Endothelial cell of umbilical vein (primary cell): Measurements from ENCODE around the gene TUBA1C. TPM values are rescaled to one million over a fixed set of nuclear protein-coding genes. Genes with fewer than 3 reads are reported as not detected.

Experiments
- BruUV-seq: library from RNA; stranded (reverse); fragments of 400-500 nt; replicated peaks from 2 replicates; lab custom pipeline; 2021; lab: Mats Ljungman, UMichigan
- CTCF ChIA-PET: fragments of 300-600, 350-600 bp; sonication (Branson Sonifier 250); formaldehyde crosslinking; loops from one replicate; lab custom pipeline; 2021; ENCODE audit warnings: antibody characterized with exemption, inconsistent platforms; lab: Charles Lee
- POLR2A ChIA-PET: fragments of 300-600, 350-600 bp; sonication (Branson Sonifier 250); formaldehyde crosslinking; loops from one replicate; lab custom pipeline; 2021; ENCODE audit warnings: antibody characterized with exemption, inconsistent platforms; lab: Charles Lee
- DNase-seq: peaks from one replicate; pipeline ENCODE4 v3.0.0-alpha.2; 2011; ENCODE audit warnings: low read depth, low spot score
- FAIRE-seq: peaks from 2 replicates; lab custom pipeline; 2011; peaks lifted over from hg19 to GRCh38; lab: Jason Lieb, UNC
- H2AFZ ChIP-seq: 2 replicates; pipeline ENCODE4 v1.6.0; 2012; ENCODE audit warnings: low read depth, low read length, control low read depth, inconsistent platforms
- H3K27ac ChIP-seq: 2 replicates; pipeline ENCODE4 v1.5.1; 2011; ENCODE audit warnings: low read depth, mild to moderate bottlenecking, control low read depth, low read length, moderate library complexity; ENCODE audit not compliant: insufficient read depth
- H3K27me3 ChIP-seq, 2 experiments: 2 replicates each; pipeline versions ENCODE4 v1.6.0 to v1.6.1; 2011; ENCODE audit warnings: low read length in 2 of 2, mixed read lengths in 1 of 2; ENCODE audit not compliant: control insufficient read depth in 2 of 2, insufficient read depth in 2 of 2
- H3K36me3 ChIP-seq, 2 experiments: 2 replicates in 1 of 2; 3 replicates in 1 of 2; pipeline ENCODE4 v1.5.1; 2011; ENCODE audit warnings: low read length in 2 of 2, mild to moderate bottlenecking in 1 of 2, moderate library complexity in 1 of 2; ENCODE audit not compliant: control insufficient read depth in 2 of 2, insufficient read depth in 2 of 2; ENCODE audit errors: extremely low read depth in 1 of 2
- H3K4me1 ChIP-seq: 3 replicates; pipeline ENCODE4 v1.5.1; 2011; ENCODE audit warnings: mild to moderate bottlenecking, low read length; ENCODE audit not compliant: control insufficient read depth, insufficient read depth; ENCODE audit errors: extremely low read depth
- H3K4me2 ChIP-seq: 2 replicates; pipeline ENCODE4 v1.6.1; 2011; ENCODE audit warnings: low read length, control low read depth, mixed read lengths; ENCODE audit not compliant: insufficient read depth
- H3K4me3 ChIP-seq, 3 experiments: fragments of 200-600 bp in 1 of 3; sonication (generic), shearing (Covaris generic) in 1 of 3; replicated peaks in 1 of 3; 2 replicates each; pipeline ENCODE4 v1.5.1; 2011 to 2016; ENCODE audit warnings: control low read depth in 3 of 3, low read length in 3 of 3, mild to moderate bottlenecking in 2 of 3, inconsistent platforms in 1 of 3, low read depth in 1 of 3, moderate library complexity in 1 of 3; ENCODE audit not compliant: insufficient read depth in 1 of 3
- H3K79me2 ChIP-seq: 2 replicates; pipeline ENCODE4 v1.6.0; 2012; ENCODE audit warnings: low read length, inconsistent platforms; ENCODE audit not compliant: control insufficient read depth, insufficient read depth
- H3K9ac ChIP-seq: replicated peaks from 2 replicates; pipeline ENCODE3; 2011; ENCODE audit warnings: low read length, control low read depth; ENCODE audit not compliant: insufficient read depth; ENCODE audit errors: extremely low read depth
- H3K9me1 ChIP-seq: replicated peaks from 3 replicates; pipeline ENCODE4 v1.6.0; 2011; ENCODE audit warnings: mild to moderate bottlenecking, low read length; ENCODE audit not compliant: control insufficient read depth, insufficient read depth; ENCODE audit errors: extremely low read depth
- H3K9me3 ChIP-seq: replicated peaks from 2 replicates; pipeline ENCODE4 v1.5.1; 2012; ENCODE audit warnings: low read length, inconsistent platforms; ENCODE audit not compliant: control insufficient read depth, insufficient read depth
- H4K20me1 ChIP-seq: replicated peaks from 2 replicates; pipeline ENCODE3; 2011; ENCODE audit warnings: mild to moderate bottlenecking, low read length; ENCODE audit not compliant: control insufficient read depth, insufficient read depth; ENCODE audit errors: extremely low read depth
- GATA2 ChIP-seq: IDR thresholded peaks from 2 replicates; pipeline ENCODE4 v1.7.0; 2011; ENCODE audit warnings: low read depth, mild to moderate bottlenecking, moderate library complexity, mixed read lengths, low read length; ENCODE audit not compliant: insufficient read length, insufficient read depth
- MYC ChIP-seq: IDR thresholded peaks from one replicate; pipeline ENCODE4 v1.6.1; 2011; ENCODE audit warnings: mild to moderate bottlenecking, low read depth, low read length
- POLR2A ChIP-seq: IDR thresholded peaks from 2 replicates; pipeline ENCODE4 v1.6.1; 2012; ENCODE audit warnings: low read depth, mild to moderate bottlenecking, control low read depth, low read length
- POLR2AphosphoS5 ChIP-seq: IDR thresholded peaks from 2 replicates; pipeline ENCODE4 v1.6.1; 2012; ENCODE audit warnings: low read depth, mild to moderate bottlenecking, control low read depth, low read length, moderate library complexity; ENCODE audit not compliant: insufficient read depth
- dilution Hi-C: fragments of 300-500 bp; cut with MboI; formaldehyde crosslinking; loops from one replicate; pipeline ENCODE4 v1.15.0; 2019; ENCODE audit warnings: low sequenced_read_pairs; ENCODE audit not compliant: extremely low pct_ligation_motif_present
- intact Hi-C: fragments of 100-400 bp; cut with micrococcal nuclease; formaldehyde crosslinking; loops from one replicate; pipeline ENCODE4 v1.10.0; 2022
- polyA plus RNA-seq, 4 experiments: library from polyadenylated mRNA; depleted of rRNA in 3 of 4; stranded (reverse) in 3 of 4; unstranded in 1 of 4; fragments of >200 nt; gene quantifications; 2 replicates each; pipeline versions ENCODE4 v1.2.1 to v1.2.3, GENCODE V29; 2011 to 2012; ENCODE audit warnings: missing spikeins in 1 of 4
- total RNA-seq: library from RNA; stranded (reverse); gene quantifications from 2 replicates; pipeline ENCODE4 v1.2.3, GENCODE V29; 2021
- TF ChIP-seq, protein P1 (sequence below), 2 donors: IDR thresholded peaks; 1 replicate in 1 of 2; 2 replicates in 1 of 2; pipeline ENCODE4 v1.5.1; 2011; ENCODE audit warnings: low read length in 2 of 2, mild to moderate bottlenecking in 2 of 2, moderate library complexity in 2 of 2, control low read depth in 1 of 2, inconsistent platforms in 1 of 2, low read depth in 1 of 2; ENCODE audit not compliant: insufficient read depth in 1 of 2; ENCODE audit errors: extremely low read depth in 1 of 2
- TF ChIP-seq, protein P2 (sequence below): IDR thresholded peaks from 2 replicates; pipeline ENCODE4 v1.6.1; 2011; ENCODE audit not compliant: insufficient read depth, insufficient read length

TUBA1C gene
- total and polyA plus RNA-seq, 2 donors (not counting 3 experiments of a cell fraction or from before 2014, with no cell fraction given): 515 to 2,063 TPM

GRCh38 chr12:49263400-49263763, 1.5 kb upstream of the TUBA1C start:
- Histone ChIP-seq H3K9ac (no peak overlapping the region), H3K4me2 (peak overlapping the region; percentile 89), H3K27ac (no peak overlapping the region), H3K4me3 (peak overlapping the region in 1 of 3 experiments; percentile 13), H3K27me3 (no peaks in the 10 kb centered on the region), H3K79me2 (peaks cover 51% of the 10 kb centered on the region), H3K9me1 (no peaks in the 10 kb centered on the region), H3K4me1 (peaks cover 39% of the 10 kb centered on the region), H3K36me3 (no peaks in the 10 kb centered on the region), H2AFZ (no peak overlapping the region), H4K20me1 (no peaks in the 10 kb centered on the region), H3K9me3 (no peaks in the 10 kb centered on the region)
- dilution Hi-C loops: no loop called here
- intact Hi-C loops: no loop called here
- TF ChIP-seq GATA2: no peak
- TF ChIP-seq, protein P1, sequence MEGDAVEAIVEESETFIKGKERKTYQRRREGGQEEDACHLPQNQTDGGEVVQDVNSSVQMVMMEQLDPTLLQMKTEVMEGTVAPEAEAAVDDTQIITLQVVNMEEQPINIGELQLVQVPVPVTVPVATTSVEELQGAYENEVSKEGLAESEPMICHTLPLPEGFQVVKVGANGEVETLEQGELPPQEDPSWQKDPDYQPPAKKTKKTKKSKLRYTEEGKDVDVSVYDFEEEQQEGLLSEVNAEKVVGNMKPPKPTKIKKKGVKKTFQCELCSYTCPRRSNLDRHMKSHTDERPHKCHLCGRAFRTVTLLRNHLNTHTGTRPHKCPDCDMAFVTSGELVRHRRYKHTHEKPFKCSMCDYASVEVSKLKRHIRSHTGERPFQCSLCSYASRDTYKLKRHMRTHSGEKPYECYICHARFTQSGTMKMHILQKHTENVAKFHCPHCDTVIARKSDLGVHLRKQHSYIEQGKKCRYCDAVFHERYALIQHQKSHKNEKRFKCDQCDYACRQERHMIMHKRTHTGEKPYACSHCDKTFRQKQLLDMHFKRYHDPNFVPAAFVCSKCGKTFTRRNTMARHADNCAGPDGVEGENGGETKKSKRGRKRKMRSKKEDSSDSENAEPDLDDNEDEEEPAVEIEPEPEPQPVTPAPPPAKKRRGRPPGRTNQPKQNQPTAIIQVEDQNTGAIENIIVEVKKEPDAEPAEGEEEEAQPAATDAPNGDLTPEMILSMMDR (IDR thresholded peaks at IDR 0.05; ENCODE audit: extremely low read depth in 1 of 2, insufficient read depth in 1 of 2, low read depth in 1 of 2, low read length in 2 of 2): no peak
- no peak for TF ChIP-seq MYC
- TF ChIP-seq, protein P2, sequence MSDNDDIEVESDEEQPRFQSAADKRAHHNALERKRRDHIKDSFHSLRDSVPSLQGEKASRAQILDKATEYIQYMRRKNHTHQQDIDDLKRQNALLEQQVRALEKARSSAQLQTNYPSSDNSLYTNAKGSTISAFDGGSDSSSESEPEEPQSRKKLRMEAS: no peak
- TF ChIP-seq POLR2AphosphoS5: no peak
- no peak for TF ChIP-seq POLR2A
- POLR2A ChIA-PET: interaction anchor here (1.1 kb wide), 1 partner anchor 74 kb away, joined by 4 read pairs; no protein-coding TSS in a partner anchor
- DNase-seq (peak; percentile 13), FAIRE-seq (no peak)
- CTCF ChIA-PET: interaction anchor here (0.7 to 2.0 kb wide), 8 partner anchors 15 to 201 kb away, joined by 3 to 6 read pairs (median 4); no protein-coding TSS in a partner anchor
- no TSS peak for BruUV-seq
